Measurements from ENCODE around the gene CAPN12.

The CAPN12 gene

GRCh38 chr19:38737281-38737865 lies 6.9 kb downstream of the CAPN12 start:
- DNase-seq (ENCODE audit: low spot score), result no peak

DNA sequence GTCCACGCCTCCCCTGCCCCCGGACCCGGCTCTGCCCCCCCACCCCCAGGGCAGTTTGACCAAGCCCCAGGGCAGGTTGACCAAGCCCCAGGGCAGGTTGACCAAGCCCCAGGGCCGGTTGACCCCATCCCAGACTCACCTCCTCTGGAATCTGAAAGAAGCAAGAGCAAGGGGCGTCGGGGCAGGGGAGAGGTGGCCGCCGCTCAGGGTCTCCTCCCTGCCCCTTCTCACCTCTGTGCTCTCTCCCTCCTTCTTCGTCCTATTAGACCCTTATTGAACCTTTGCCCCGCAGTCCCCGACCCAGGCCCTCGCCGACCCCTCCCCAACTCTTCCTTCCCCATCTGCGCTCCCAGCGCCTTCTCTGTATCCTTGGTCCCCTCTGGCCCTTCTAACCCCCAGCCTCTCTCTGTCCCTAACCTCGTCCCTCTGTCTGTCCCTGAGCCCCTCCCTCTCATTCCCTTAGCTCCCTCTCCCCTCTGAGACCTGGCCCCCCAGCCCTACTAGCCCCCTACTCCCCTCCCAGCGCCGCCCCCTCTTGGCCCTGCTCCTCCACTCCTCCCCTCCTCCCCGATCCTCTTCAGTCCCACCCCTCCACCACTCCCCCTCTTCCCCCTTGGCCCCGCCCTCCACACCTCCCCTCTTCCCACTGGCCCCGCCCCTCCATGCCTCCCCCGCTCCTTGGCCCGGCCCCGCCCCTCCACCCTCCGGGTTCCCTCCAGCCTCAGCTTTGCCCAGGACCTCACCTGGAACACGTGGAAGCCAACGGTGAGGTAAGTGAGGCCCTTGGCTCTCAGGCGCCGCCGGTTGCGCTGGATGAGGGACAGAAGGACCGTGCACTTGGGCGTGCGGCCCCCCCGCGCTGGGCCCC lies 7.6 kb downstream of the CAPN12 start:
- DNase-seq (ENCODE audit: low spot score), result peak; percentile 44

GRCh38 chr19:38736036-38736412 lies 8.2 kb downstream of the CAPN12 start:
- no peak for DNase-seq (ENCODE audit: low spot score)

DNA sequence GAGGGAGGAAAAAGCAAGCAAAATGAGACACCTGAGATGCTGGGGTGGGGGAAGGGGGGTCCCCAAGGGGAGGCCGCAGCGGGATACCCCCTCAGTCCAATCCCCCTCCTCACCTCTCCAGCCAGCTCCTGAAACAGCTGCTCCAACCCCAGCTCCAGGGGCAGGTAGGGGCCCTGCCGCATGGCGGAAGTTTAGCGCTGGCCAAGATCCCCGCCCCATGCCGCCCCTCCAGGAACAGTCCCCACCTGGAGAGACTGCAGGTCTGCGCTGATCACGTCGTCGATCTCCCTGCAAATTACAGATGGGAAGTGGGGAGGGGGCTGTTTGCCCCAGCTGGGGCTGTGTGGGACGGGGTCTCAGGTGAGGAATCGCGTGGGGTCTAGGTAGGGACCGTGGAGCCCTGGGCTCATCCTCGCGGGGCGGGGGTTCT lies 9.0 kb downstream of the CAPN12 start:
- no peak for DNase-seq (ENCODE audit: low spot score)

DNA sequence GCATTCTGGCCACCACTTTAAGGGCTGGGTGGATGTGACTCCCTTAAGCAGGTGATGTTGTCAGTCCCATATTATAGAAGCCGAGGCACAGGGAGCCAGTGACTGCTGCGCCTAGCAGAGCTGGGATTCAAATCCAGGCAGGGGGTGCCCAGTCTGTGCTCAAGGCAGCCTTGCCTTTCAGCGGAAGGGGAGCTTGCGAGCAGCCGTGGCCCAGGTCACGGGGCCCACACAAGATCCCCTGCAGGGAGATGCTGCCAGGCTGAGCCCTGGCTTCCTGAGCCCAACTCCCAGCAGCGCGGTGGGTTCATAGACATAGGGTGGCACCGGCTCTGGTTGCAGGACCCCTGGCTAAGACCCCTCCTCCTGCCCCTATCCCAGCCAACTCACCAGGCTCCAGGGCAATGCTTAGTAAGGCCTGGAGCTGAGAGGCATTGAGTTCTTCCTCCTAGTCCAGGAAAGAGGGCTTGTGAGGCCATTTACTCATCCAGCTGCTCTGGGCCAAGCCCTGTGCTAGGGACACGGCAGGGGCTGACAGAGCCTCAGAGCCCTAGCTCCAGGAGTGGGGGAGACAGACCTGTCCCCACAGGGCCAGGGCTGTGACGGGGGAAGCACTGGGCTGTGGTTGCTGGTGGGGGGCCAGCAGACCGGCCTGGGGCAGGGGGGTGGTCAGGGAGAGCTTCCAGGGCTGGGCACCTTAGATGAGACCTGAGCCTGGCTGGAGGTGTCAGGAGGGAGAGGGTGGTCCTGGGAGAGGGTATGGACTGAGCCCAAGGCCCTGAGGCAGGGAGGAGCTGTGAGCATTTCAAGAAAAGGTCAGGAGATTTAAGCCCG lies 9.6 kb downstream of the CAPN12 start:
- peak; percentile 22 for DNase-seq (ENCODE audit: low spot score)

DNA sequence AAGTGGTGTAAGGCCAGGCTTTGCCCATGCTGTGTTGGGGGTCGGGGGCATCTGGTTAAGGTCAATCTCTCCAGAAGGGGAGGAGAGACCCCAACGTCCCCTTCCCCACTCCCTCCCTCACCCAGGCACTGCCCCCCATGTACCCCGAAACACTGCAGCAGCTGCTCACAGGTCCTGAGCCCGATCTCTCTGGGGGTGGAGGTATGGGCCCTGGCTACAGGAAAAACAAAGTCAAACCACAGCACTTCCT lies 10.2 kb downstream of the CAPN12 start:
- no peak for DNase-seq (ENCODE audit: low spot score)

DNA sequence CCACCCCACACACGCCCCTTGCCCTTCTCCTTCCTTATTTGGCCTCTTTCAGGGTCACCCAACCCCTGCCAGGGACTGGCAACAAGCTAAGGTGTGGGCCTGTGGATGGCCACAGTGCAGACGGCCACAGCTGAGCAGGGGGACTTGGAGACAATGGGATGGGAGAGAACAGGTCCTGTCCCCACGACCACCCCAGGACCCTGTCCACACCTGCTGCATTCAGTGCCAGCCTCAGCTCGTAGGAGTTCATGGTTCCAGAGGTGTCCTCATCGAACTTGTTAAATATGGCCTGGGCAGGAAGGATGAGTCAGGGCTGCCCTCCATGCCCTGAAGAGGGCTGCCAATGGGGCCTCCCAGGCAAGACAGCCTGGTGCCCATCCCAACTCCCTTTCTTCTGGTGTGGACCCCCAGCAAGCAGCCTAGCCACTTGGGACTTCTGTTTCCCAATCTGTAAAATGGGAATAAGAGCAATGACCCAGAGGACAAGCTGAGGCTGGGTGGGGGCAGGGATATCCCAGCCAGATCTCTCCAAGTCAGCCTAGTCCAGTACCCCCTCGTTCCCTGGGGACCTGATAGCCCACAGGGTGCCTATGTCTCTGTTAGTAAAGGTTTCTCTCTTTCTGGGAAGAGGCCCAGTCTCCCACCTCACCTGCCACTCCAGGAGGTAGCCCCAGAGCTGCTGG lies 10.6 kb downstream of the CAPN12 start:
- no peak for DNase-seq (ENCODE audit: low spot score)

GRCh38 chr19:38733241-38733492 lies 11.1 kb downstream of the CAPN12 start:
- no peak for DNase-seq (ENCODE audit: low spot score)

DNA sequence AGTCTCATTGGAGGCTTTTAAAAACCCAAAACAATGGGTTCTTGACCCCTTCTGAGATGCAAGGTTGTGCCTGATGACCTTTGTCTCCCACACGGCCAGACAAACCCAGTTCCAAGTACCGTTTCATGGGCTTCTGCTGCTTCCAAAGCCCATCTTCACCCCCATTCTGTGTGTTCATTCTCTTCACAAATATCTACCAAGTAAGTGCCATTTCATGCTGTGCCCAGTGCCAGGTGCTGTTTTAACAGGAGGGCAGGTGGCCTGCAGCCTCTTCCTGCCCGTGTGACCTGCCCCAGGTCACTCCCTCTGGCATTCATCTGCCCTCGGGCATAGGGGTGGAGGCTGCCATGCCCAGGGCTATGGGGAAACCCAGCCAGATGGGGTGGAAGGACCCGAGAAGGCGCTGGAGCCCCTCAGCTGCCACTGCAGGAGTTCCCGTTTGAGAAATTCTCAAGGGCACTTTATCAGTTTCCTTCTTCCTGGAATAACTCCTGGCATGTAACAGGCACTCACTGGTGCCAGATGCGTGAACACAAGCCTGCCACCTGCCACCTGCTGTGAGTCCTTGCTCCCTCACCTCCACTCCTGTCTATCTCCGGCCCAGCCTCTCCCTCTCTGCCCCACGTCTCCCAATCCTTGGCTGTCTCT lies 12.5 kb downstream of the CAPN12 start:
- DNase-seq (ENCODE audit: low spot score), result no peak

DNA sequence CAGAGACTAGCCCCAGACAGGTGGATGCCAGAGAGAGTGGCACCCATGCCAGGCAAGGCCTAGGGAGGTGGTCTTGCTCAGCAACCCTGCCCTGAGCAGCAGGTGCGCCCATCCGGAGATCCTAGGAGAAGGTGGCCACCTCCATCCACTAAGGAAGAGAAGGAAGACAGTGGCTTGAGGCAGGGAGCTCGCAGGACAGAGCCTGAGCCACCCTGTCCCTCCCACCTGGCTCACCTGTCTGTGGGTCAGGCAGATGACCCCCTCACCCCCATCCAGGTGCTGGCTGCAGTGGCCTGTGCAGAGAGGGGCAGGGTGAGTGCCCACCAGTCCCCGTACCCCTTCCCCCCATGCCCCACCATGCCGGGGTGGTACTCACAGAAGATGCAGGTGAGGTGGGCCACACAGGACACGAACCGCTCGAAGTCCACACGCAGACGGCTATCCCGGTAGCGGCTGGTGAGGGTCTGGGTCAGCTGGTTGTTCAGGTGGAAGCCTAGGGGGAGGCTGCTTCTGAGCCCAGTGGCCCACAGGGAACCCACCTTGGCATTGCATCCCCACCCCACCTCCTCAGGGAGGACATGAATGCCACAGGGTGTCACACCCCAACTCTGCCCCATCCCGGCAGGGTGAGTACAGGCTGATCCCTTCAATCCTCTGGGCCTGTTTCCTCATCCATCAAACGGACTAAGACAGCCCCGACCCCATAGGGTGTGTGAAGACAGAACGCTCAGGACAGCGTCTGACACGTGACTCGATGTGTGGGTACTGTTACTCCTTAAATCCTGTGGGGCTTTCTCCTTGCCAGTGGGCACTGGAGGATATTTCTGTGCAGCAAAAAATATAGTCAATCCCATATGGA lies 13.3 kb downstream of the CAPN12 start:
- DNase-seq (ENCODE audit: low spot score), result no peak

DNA sequence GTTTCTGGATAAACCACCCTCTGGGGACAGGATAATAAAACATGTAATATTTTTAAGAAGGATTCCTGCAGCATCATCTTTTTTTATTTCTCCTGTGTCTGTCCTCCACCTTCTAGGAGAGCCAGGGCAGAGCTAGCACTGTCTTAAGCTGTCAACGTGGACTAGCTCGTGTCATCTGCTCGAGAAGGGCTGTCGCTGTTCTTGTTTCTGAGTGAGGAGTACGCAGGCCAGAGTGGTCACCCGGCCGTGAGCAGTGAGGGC lies 13.9 kb downstream of the CAPN12 start:
- DNase-seq (ENCODE audit: low spot score), result no peak

- DNase-seq (ENCODE audit: low spot score), result peak; percentile 52
Measured at GRCh38 chr19:38729653-38730469, 14.4 kb downstream of the CAPN12 start.

- no peak for DNase-seq (ENCODE audit: low spot score)
Measured at GRCh38 chr19:38728752-38729541, 15.3 kb downstream of the CAPN12 start.

DNA sequence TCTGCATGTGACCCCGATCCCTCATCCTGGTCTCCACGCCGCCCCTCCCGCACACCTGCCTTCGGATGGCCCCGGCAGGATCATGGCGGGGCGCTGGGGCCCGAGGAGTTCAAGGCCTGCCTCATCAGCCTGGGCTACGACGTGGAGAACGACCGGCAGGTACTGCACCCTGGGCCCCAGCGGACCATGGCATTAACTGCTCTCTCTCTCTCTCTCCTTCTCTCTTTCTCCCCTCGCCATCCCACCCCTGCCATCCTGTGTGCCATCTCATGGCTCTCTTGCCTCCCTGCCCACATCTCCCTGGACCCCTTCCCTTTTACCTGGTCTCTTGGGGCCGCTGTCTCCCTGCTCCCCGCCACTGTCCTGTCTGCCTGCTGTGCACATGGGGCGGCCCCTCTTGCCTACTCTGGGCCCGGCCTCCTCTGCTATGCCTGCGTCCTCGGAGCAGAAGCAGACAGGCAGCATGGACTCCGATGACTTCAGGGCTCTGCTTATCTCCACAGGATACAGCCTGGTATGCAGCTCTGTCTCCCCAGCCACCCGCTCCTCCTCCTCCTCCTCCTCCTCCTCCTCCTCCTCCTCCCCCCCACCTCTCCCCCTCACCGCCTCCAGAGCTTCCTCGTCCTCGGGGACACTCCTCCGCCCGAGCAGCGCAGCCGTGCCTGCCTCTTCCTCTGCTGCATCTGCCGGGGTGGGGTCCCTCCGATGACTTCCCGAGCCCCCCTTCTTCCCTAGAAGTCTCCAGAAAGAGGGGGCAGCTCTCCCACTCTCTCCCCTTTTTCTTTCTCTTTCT lies 16.2 kb downstream of the CAPN12 start:
- DNase-seq (ENCODE audit: low spot score), result no peak

GRCh38 chr19:38727306-38727867 lies 16.9 kb downstream of the CAPN12 start:
- DNase-seq (ENCODE audit: low spot score), result no peak

DNA sequence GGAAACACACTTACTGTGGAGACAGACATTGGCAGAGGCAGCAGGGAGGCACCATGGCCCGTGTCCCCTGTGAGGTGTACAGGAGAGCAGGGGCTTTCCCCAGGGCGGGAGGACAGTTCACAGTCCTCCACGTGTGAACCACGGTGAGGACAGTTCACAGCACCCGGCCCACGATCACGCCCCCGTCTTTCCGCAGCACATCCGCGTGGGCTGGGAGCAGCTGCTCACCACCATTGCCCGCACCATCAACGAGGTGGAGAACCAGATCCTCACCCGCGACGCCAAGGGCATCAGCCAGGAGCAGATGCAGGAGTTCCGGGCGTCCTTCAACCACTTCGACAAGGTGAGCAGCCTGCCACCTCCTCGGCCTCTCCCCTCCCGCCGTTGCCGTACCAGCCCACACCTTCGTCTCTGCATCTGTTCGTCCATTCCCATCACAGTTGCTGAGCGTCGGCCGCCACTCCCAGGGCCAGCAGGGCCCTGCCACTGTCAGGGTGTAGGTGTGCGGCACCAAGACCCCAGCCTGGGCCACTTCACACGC lies 17.4 kb downstream of the CAPN12 start:
- DNase-seq (ENCODE audit: low spot score), result no peak

DNA sequence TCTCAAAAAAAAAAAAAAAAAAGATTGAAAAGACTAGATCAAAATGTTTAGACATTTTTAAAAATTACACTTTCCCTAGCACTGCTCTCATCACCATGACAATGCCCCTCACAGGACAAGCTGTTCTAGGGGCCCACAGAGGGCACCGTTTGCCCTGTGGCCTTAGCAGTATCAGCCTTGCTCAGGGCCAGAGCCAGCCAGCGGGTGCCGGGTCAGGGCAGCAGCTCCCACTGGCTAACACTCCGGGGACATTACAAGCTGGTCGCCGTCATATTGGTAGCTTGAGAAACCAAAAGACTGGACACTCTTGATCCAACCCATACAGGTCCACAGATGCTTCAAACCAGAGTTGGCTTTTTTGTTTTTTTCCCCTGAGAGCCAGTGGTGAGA lies 18.0 kb downstream of the CAPN12 start:
- DNase-seq (ENCODE audit: low spot score), result no peak

DNA sequence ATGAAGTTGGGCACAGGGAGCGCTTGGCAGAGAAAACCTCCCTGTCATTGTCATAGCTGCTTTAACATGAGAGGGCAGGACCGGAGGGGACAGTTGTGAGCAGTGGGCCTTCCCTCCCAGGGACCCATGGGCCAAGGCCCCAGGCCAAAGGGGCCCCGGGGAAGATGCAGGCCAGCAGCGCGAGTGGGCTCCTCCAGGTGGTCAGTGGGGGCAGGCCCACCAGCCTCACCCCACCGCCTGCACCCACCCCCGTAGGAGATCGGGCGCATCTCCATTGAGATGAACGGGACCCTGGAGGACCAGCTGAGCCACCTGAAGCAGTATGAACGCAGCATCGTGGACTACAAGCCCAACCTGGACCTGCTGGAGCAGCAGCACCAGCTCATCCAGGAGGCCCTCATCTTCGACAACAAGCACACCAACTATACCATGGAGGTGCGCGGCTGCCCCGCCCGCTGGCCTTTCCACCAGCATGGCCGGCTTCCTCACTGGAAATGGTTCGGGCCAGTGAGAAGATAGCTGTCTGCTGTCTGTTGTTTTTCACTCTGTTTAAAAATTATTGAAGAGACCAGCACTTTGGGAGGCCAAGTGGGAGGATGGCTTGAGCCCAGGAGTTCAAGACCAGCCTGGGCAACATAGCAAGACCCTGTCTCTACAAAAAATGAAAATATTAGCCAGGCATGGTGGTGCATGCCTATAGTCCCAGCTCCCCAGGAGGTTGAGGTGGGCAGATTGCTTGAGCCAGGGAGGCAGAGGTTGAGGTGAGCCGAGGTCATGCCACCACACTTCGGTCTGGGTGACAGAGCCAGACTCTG lies 18.6 kb downstream of the CAPN12 start:
- DNase-seq (ENCODE audit: low spot score), result no peak
